D721Med (cell line): ENCODE data around the gene ATP5F1D.

ENCODE experiments used
- DNase-seq: peaks from one replicate; pipeline ENCODE4 v3.0.0; 2011; ENCODE audit warnings: low spot score; ENCODE audit not compliant: insufficient read length
- FAIRE-seq: peaks from 2 replicates; lab custom pipeline; 2011; peaks lifted over from hg19 to GRCh38; lab: Jason Lieb, UNC
- TF ChIP-seq, protein P1 (sequence below): IDR thresholded peaks from 2 replicates; pipeline ENCODE4 v1.5.1; 2012; ENCODE audit warnings: mild to moderate bottlenecking, control low read depth; ENCODE audit not compliant: insufficient read depth; ENCODE audit errors: missing control alignments

Gene ATP5F1D

GRCh38 chr19:1222394-1222793, 19.2 kb upstream of the ATP5F1D start:
- FAIRE-seq = no peak
- DNase-seq = no peak
- TF ChIP-seq, protein P1, sequence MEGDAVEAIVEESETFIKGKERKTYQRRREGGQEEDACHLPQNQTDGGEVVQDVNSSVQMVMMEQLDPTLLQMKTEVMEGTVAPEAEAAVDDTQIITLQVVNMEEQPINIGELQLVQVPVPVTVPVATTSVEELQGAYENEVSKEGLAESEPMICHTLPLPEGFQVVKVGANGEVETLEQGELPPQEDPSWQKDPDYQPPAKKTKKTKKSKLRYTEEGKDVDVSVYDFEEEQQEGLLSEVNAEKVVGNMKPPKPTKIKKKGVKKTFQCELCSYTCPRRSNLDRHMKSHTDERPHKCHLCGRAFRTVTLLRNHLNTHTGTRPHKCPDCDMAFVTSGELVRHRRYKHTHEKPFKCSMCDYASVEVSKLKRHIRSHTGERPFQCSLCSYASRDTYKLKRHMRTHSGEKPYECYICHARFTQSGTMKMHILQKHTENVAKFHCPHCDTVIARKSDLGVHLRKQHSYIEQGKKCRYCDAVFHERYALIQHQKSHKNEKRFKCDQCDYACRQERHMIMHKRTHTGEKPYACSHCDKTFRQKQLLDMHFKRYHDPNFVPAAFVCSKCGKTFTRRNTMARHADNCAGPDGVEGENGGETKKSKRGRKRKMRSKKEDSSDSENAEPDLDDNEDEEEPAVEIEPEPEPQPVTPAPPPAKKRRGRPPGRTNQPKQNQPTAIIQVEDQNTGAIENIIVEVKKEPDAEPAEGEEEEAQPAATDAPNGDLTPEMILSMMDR = no peak

- FAIRE-seq = no peak
- TF ChIP-seq, protein P1 = peak; percentile 48
- DNase-seq = peak; percentile 80
These were observed 18.3 kb upstream of the ATP5F1D start for GRCh38 chr19:1223018-1223855.

- no peak for FAIRE-seq
- DNase-seq = no peak
- TF ChIP-seq, protein P1 = no peak
These were observed 17.3 kb upstream of the ATP5F1D start for GRCh38 chr19:1224047-1224825.

GRCh38 chr19:1224847-1225246, 16.7 kb upstream of the ATP5F1D start:
- FAIRE-seq (no peak), DNase-seq (no peak)
- TF ChIP-seq, protein P1 = no peak

- DNase-seq (no peak), FAIRE-seq (no peak)
- TF ChIP-seq, protein P1 = no peak
These were observed 15.9 kb upstream of the ATP5F1D start for GRCh38 chr19:1225440-1226226.

DNA sequence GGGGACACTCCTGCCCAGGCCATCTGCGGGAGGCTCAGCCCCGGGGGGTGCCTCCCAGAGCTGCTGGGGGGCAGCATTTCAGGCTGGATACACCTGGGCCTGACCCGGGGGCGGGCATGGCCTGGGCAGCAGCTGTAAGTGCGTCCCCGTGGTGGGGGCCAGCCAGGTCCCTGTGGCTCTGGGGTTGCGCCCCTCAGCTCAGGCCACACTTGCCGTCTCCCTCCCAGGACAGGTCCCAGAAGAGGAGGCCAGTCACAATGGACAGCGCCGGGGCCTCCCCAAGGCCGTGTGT, 15.4 kb upstream of the ATP5F1D start:
- DNase-seq = no peak
- TF ChIP-seq, protein P1 = no peak
- FAIRE-seq = no peak
